ENCODE results near the gene ATF6. TPM values are rescaled to one million over a fixed set of nuclear protein-coding genes. Genes with fewer than 3 reads are reported as not detected.

The ATF6 gene
- total and polyA plus RNA-seq, 12 donors, result 2.6 to 20.9 (median 15.2) TPM

DNA sequence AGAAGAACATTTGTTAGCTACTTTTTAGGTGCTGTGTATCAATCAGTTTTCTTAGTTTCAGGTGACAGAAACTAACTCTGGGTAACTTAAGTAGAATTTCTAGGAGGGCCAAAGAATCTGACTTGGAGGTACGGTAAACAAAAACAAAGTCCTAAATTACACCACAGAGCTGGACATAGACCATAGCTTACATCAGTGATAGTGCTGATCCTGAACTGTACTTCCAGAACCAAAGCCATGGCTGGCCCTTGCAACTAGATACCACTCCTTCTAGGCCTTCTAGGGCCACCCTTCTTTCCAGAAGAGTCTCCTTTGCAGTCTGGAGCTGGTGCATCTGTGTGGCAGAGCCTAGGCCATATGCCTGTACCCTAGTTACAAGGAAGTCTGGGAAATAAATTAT is 163.0 kb downstream of the ATF6 start:
- no peaks in the 10 kb centered on the region for H3K36me3 ChIP-seq
- ATAC-seq (no peak), DNase-seq (no peak)
- intact Hi-C loops (cut with DNase I), result no loop called here
- TF ChIP-seq, protein P1, sequence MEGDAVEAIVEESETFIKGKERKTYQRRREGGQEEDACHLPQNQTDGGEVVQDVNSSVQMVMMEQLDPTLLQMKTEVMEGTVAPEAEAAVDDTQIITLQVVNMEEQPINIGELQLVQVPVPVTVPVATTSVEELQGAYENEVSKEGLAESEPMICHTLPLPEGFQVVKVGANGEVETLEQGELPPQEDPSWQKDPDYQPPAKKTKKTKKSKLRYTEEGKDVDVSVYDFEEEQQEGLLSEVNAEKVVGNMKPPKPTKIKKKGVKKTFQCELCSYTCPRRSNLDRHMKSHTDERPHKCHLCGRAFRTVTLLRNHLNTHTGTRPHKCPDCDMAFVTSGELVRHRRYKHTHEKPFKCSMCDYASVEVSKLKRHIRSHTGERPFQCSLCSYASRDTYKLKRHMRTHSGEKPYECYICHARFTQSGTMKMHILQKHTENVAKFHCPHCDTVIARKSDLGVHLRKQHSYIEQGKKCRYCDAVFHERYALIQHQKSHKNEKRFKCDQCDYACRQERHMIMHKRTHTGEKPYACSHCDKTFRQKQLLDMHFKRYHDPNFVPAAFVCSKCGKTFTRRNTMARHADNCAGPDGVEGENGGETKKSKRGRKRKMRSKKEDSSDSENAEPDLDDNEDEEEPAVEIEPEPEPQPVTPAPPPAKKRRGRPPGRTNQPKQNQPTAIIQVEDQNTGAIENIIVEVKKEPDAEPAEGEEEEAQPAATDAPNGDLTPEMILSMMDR (IDR thresholded peaks at IDR 0.05), result no peak
- H3K27me3 ChIP-seq, result no peaks in the 10 kb centered on the region
- no peaks in the 10 kb centered on the region for H3K9me3 ChIP-seq
- peak overlapping the region in 1 of 10 donors; percentile 2 for H3K27ac ChIP-seq
- 96 to 100% methylated on average over 1 of the region's 1 CpG for WGBS, 2 donors
- H3K4me1 ChIP-seq, result peaks cover 0 to 37% (median 0%) of the 10 kb centered on the region in 9 donors
- no peak overlapping the region for H3K4me3 ChIP-seq

DNA sequence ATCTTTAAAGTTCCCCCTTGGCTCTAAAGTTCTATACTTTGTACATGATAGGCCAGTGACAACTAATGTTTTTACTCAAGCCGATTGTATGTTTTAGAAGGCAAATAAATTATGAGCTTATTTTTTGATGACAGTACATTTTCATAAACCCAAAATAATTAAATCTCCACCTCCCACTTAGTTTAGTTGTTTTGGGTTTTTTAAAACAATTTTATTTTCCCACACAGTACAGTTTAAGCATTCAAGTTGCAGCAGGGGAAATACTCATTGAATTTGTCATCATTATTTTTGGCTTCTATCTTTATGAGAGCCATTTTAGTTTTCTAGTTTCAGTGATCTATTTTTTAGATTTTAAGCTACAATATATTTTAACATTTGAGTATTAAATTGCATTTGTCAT is 163.9 kb downstream of the ATF6 start:
- intact Hi-C loops (cut with DNase I), result no loop called here

GRCh38 chr1:161932668-161933067 is 166.5 kb downstream of the ATF6 start:
- peaks cover 0 to 12% (median 0%) of the 10 kb centered on the region in 9 donors for H3K36me3 ChIP-seq
- H3K9me3 ChIP-seq, result no peaks in the 10 kb centered on the region
- peaks cover 0 to 46% (median 0%) of the 10 kb centered on the region in 9 donors for H3K4me1 ChIP-seq
- H3K27me3 ChIP-seq, result no peaks in the 10 kb centered on the region
- WGBS, 2 donors, result 63 to 67% methylated on average over 2 of the region's 2 CpGs
- DNase-seq, result peak; percentile 9 to 12
- intact Hi-C loops (cut with DNase I), result no loop called here
- no peak overlapping the region for H3K4me3 ChIP-seq
- H3K27ac ChIP-seq, result no peak overlapping the region
- TF ChIP-seq, protein P1 (IDR thresholded peaks at IDR 0.05), result no peak
- peak in 6 of 8 donors; percentile 25 to 47 (median 40) for ATAC-seq

More for the DNA sequence above, 163.9 kb downstream of the ATF6 start:
- TF ChIP-seq, protein P1 (IDR thresholded peaks at IDR 0.05), result no peak
- ATAC-seq, result peak in 1 of 8 donors; percentile 57
- peaks cover 0 to 45% (median 0%) of the 10 kb centered on the region in 9 donors for H3K4me1 ChIP-seq
- H3K4me3 ChIP-seq, result no peak overlapping the region
- no peaks in the 10 kb centered on the region for H3K36me3 ChIP-seq
- WGBS, 2 donors, result 74 to 75% methylated on average over 1 of the region's 1 CpG
- H3K27ac ChIP-seq, result peak overlapping the region in 3 of 10 donors; percentile 2 to 41 (median 2)
- no peaks in the 10 kb centered on the region for H3K9me3 ChIP-seq
- DNase-seq, result no peak
- H3K27me3 ChIP-seq, result no peaks in the 10 kb centered on the region

DNA sequence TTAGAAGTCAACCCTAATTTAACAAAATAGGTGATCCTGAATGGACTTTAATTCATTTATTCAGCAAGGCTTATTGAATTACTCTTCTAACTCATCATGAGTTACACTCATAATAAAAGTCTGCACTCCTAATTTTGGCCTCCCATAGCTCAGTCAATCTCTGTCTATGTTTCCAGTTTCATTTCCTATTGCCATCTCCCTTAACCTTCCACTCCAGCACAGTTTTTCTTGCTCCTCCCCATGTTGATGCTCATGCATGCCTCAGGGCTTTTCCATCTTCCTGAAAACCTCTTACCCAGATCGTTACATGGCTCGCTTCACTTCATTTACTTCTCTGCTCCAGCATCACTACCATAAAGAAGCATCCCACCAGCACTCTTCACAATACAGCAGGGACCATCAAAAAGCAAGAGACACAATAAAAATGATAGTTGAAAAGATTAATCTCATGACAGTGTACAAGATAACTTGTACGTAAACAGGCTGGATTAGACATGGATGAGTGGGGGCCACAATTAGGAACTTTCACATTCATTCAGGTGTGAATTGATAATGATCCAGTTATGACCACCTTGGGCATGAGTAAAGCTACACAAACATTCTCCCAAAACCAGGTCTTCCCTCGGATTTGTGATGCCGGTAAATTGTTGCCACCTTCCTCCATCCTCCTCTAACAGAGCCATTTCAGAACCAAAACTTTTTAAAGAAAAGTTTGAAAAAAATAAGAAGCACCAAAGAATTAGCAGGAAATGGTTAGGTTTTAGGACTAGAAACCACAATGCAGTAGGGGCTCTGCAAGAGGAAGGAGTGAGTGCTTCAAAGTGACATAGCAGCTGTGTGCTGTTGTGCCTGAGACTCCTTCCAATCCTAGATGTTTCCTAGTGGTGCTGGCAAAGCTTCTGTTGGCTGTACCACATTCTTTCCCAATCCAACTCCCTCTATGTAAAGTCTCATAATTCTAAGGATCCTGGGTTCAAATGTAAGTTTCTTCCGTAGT is 167.8 kb downstream of the ATF6 start:
- Histone ChIP-seq H3K27ac (peak overlapping the region in 1 of 10 donors; percentile 40), H3K4me1 (peaks cover 0 to 46% (median 0%) of the 10 kb centered on the region in 9 donors), H3K9me3 (no peaks in the 10 kb centered on the region), H3K27me3 (no peaks in the 10 kb centered on the region), H3K36me3 (peaks cover 0 to 12% (median 1%) of the 10 kb centered on the region in 9 donors), H3K4me3 (no peak overlapping the region)
- DNase-seq, result no peak
- TF ChIP-seq, protein P1 (IDR thresholded peaks at IDR 0.05), result no peak
- intact Hi-C loops (cut with DNase I), result no loop called here
- peak in 3 of 8 donors; percentile 46 to 50 (median 49) for ATAC-seq
- whole genome bisulfite sequencing, 2 donors, result 80 to 83% methylated on average over 6 of the region's 6 CpGs

All from heart right ventricle (tissue), 16 donors.